SU-DHL-6 (cell line): ENCODE measurements around the gene RHOH.

Experiments used
- H2AFZ ChIP-seq: fragments of 200-600 bp; sonication (generic); 2 replicates; pipeline ENCODE4 v1.6.1; 2014; ENCODE audit warnings: low read depth, mild to moderate bottlenecking, moderate library complexity, mixed read lengths, antibody characterized with exemption, low read length; ENCODE audit not compliant: severe bottlenecking
- H3F3A ChIP-seq: fragments of 200-600 bp; shearing (Covaris generic); 2 replicates; pipeline ENCODE4 v1.6.0; 2016; ENCODE audit warnings: antibody characterized with exemption, mild to moderate bottlenecking; ENCODE audit not compliant: insufficient read depth
- H3K27ac ChIP-seq: fragments of 200-600 bp; sonication (generic); 2 replicates; pipeline ENCODE4 v1.5.1; 2016; ENCODE audit warnings: low read depth, mild to moderate bottlenecking, low read length, moderate library complexity, mixed read lengths
- H3K27me3 ChIP-seq: fragments of 200-600 bp; sonication (generic), shearing (Covaris generic); 2 replicates; pipeline ENCODE4 v1.6.0; 2014; ENCODE audit warnings: mild to moderate bottlenecking, low read length
- H3K36me3 ChIP-seq: fragments of 200-600 bp; sonication (generic); 2 replicates; pipeline ENCODE4 v1.6.1; 2014; ENCODE audit warnings: mild to moderate bottlenecking, low read length, mixed read lengths
- H3K4me2 ChIP-seq: fragments of 300-600, 200-600 bp; shearing (Covaris generic), sonication (generic); 2 replicates; pipeline ENCODE4 v1.6.0; 2014; ENCODE audit warnings: low read length, low read depth, mild to moderate bottlenecking; ENCODE audit not compliant: poor library complexity, severe bottlenecking
- H3K4me3 ChIP-seq: fragments of 200-600 bp; sonication (generic); 2 replicates; pipeline ENCODE4 v1.5.1; 2014; ENCODE audit warnings: antibody characterized with exemption, low read length, mild to moderate bottlenecking, mixed read lengths; ENCODE audit not compliant: insufficient read depth, poor library complexity, severe bottlenecking
- H3K79me2 ChIP-seq: fragments of 200-600 bp; sonication (generic); 2 replicates; pipeline ENCODE4 v1.6.1; 2014; ENCODE audit warnings: mild to moderate bottlenecking, low read length, moderate library complexity; ENCODE audit not compliant: insufficient read depth
- H3K9ac ChIP-seq: fragments of 200-600 bp; sonication (generic); 2 replicates; pipeline ENCODE4 v1.7.0; 2014; ENCODE audit warnings: mild to moderate bottlenecking, low read length
- H3K9me2 ChIP-seq: fragments of 200-600 bp; sonication (generic); replicated peaks from 2 replicates; pipeline ENCODE4 v1.6.1; 2014; ENCODE audit warnings: low read length; ENCODE audit not compliant: insufficient read depth
- H3K9me3 ChIP-seq: fragments of 200-600 bp; sonication (generic); 2 replicates; pipeline ENCODE4 v1.6.1; 2014; ENCODE audit warnings: low read length, mixed read lengths; ENCODE audit not compliant: insufficient read depth
- H4K20me1 ChIP-seq: fragments of 200-600 bp; sonication (generic); 2 replicates; pipeline ENCODE4 v1.6.1; 2014; ENCODE audit warnings: low read depth, mild to moderate bottlenecking, antibody characterized with exemption, low read length, moderate library complexity, mixed read lengths
- EZH2phosphoT487 ChIP-seq: fragments of 200-600 bp; sonication (generic), shearing (Covaris generic); conservative IDR thresholded peaks from 2 replicates; pipeline ENCODE4 v1.6.1; 2018; ENCODE audit warnings: mild to moderate bottlenecking, antibody characterized with exemption, low read length, moderate library complexity, mixed read lengths
- TF ChIP-seq, protein P1 (sequence below): fragments of 200-600 bp; sonication (generic); IDR thresholded peaks from one replicate; pipeline ENCODE4 v1.5.1; 2017; ENCODE audit warnings: antibody characterized with exemption, mild to moderate bottlenecking, low read length, moderate library complexity; ENCODE audit not compliant: insufficient read depth, poor library complexity, severe bottlenecking

Gene RHOH

GRCh38 chr4:40205259-40206198, 8.7 kb downstream of the RHOH start:
- Histone ChIP-seq H2AFZ (no peak overlapping the region), H3K4me3 (peak overlapping the region; percentile 47), H3K79me2 (peaks cover 100% of the 10 kb centered on the region)

GRCh38 chr4:40206426-40206825, 9.6 kb downstream of the RHOH start:
- H3K4me3 ChIP-seq, result peak overlapping the region; percentile 47
- no peaks in the 10 kb centered on the region for H3K9me3 ChIP-seq
- H2AFZ ChIP-seq, result no peak overlapping the region
- H3K36me3 ChIP-seq, result peaks cover 3% of the 10 kb centered on the region; the same call in 1 of the 2 replicates
- H3K27ac ChIP-seq, result peak overlapping the region; percentile 99
- TF ChIP-seq, protein P1, sequence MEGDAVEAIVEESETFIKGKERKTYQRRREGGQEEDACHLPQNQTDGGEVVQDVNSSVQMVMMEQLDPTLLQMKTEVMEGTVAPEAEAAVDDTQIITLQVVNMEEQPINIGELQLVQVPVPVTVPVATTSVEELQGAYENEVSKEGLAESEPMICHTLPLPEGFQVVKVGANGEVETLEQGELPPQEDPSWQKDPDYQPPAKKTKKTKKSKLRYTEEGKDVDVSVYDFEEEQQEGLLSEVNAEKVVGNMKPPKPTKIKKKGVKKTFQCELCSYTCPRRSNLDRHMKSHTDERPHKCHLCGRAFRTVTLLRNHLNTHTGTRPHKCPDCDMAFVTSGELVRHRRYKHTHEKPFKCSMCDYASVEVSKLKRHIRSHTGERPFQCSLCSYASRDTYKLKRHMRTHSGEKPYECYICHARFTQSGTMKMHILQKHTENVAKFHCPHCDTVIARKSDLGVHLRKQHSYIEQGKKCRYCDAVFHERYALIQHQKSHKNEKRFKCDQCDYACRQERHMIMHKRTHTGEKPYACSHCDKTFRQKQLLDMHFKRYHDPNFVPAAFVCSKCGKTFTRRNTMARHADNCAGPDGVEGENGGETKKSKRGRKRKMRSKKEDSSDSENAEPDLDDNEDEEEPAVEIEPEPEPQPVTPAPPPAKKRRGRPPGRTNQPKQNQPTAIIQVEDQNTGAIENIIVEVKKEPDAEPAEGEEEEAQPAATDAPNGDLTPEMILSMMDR, result no peak
- TF ChIP-seq EZH2phosphoT487, result no peak
- H3K4me2 ChIP-seq, result peak overlapping the region; percentile 98
- no peaks in the 10 kb centered on the region for H3K27me3 ChIP-seq
- peak overlapping the region; percentile 88 for H3K9ac ChIP-seq
- H3K9me2 ChIP-seq, result no peaks in the 10 kb centered on the region
- peaks cover 44% of the 10 kb centered on the region for H3F3A ChIP-seq
- H4K20me1 ChIP-seq, result no peaks in the 10 kb centered on the region; the same call in 1 of the 2 replicates
- H3K79me2 ChIP-seq, result peaks cover 100% of the 10 kb centered on the region

More at GRCh38 chr4:40205259-40206198, 8.7 kb downstream of the RHOH start:
- Histone ChIP-seq H3K36me3 (peaks cover 5% of the 10 kb centered on the region), H3K4me2 (peak overlapping the region; percentile 98), H3K9me3 (no peaks in the 10 kb centered on the region), H3K9me2 (no peaks in the 10 kb centered on the region), H3F3A (peaks cover 51% of the 10 kb centered on the region), H3K27ac (peak overlapping the region; percentile 99), H3K9ac (peak overlapping the region; percentile 88), H3K27me3 (no peaks in the 10 kb centered on the region), H4K20me1 (no peaks in the 10 kb centered on the region; the same call in 1 of the 2 replicates)
- TF ChIP-seq EZH2phosphoT487, result no peak
- TF ChIP-seq, protein P1, result no peak

GRCh38 chr4:40209401-40209800, 12.6 kb downstream of the RHOH start:
- Histone ChIP-seq H3K4me3 (peak overlapping the region; percentile 37), H3F3A (peaks cover 44% of the 10 kb centered on the region), H3K79me2 (peaks cover 100% of the 10 kb centered on the region), H3K27ac (peak overlapping the region; percentile 99), H2AFZ (no peak overlapping the region), H3K9me2 (no peaks in the 10 kb centered on the region), H3K4me2 (peak overlapping the region; percentile 98), H3K9ac (peak overlapping the region; percentile 37), H4K20me1 (peaks cover 2% of the 10 kb centered on the region; the same call in 1 of the 2 replicates), H3K27me3 (no peaks in the 10 kb centered on the region), H3K36me3 (0 out of 2 replicates have a peak, but pooled peaks cover 5% of the 10 kb centered on the region), H3K9me3 (no peaks in the 10 kb centered on the region)
- no peak for TF ChIP-seq EZH2phosphoT487
- TF ChIP-seq, protein P1, result no peak
